ENCODE data around the gene ZDHHC4.

The ZDHHC4 gene

DNA sequence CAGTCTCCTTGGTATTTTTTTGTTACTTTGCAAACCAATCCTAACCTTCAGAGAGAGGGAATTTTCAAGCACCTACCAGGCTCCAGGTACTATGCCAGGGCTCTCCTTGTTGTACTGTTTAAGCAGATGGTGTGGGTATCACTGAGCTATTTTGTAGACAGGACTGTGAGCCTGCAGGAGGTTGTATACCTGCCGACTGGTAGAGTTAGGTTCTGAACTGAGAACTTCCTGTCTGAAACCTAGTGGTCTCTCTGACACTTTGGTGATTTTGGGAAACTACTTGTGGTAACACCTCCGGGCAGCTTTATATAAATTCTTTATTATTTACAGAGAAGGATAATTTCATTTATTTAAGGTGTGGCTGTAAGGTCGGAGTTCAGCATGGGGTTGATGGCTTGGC is 42.7 kb downstream of the ZDHHC4 start:
- no peak for TF ChIP-seq FOXP2 (optimal IDR thresholded peaks at IDR 0.05; ENCODE audit: control extremely low read depth, extremely low read length, insufficient read depth)
- Histone ChIP-seq H3K4me3 (no peak overlapping the region), H3K9ac (ENCODE audit: insufficient read length) (no peak overlapping the region), H3K27ac (no peak overlapping the region), H3K36me3 (ENCODE audit: insufficient read depth, low read length) (no peaks in the 10 kb centered on the region), H3K9me3 (ENCODE audit: low read depth, low read length) (no peaks in the 10 kb centered on the region)
- DNase-seq (ENCODE audit: low read depth, low spot score), result no peak

GRCh38 chr7:6621195-6622133 is 44.2 kb downstream of the ZDHHC4 start:
- no peak for DNase-seq (ENCODE audit: low read depth, low spot score)
- Histone ChIP-seq H3K9me3 (ENCODE audit: low read depth, low read length) (no peaks in the 10 kb centered on the region), H3K36me3 (ENCODE audit: insufficient read depth, low read length) (no peaks in the 10 kb centered on the region)

GRCh38 chr7:6622134-6622710 is 45.0 kb downstream of the ZDHHC4 start:
- TF ChIP-seq EZH2 (IDR thresholded peaks at IDR 0.05) (no peak), FOXP2 (optimal IDR thresholded peaks at IDR 0.05; ENCODE audit: control extremely low read depth, extremely low read length, insufficient read depth) (no peak), POLR2AphosphoS5 (IDR thresholded peaks at IDR 0.05; ENCODE audit: borderline replicate concordance, low read depth, low read length) (no peak)
- DNase-seq (ENCODE audit: low read depth, low spot score), result no peak
- no peaks in the 10 kb centered on the region for H3K36me3 ChIP-seq (ENCODE audit: insufficient read depth, low read length)
- H3K27ac ChIP-seq, result no peak overlapping the region
- H3K4me3 ChIP-seq, result no peak overlapping the region
- H3K9ac ChIP-seq (ENCODE audit: insufficient read length), result no peak overlapping the region
- no peaks in the 10 kb centered on the region for H3K9me3 ChIP-seq (ENCODE audit: low read depth, low read length)

More at GRCh38 chr7:6621195-6622133, 44.2 kb downstream of the ZDHHC4 start:
- Histone ChIP-seq H3K9ac (ENCODE audit: insufficient read length) (no peak overlapping the region), H3K4me3 (no peak overlapping the region), H3K27ac (no peak overlapping the region)
- TF ChIP-seq POLR2AphosphoS5 (IDR thresholded peaks at IDR 0.05; ENCODE audit: borderline replicate concordance, low read depth, low read length) (no peak), EZH2 (IDR thresholded peaks at IDR 0.05) (no peak), FOXP2 (optimal IDR thresholded peaks at IDR 0.05; ENCODE audit: control extremely low read depth, extremely low read length, insufficient read depth) (no peak)

GRCh38 chr7:6623589-6624245 is 46.5 kb downstream of the ZDHHC4 start:
- DNase-seq (ENCODE audit: low read depth, low spot score), result no peak
- no peaks in the 10 kb centered on the region for H3K36me3 ChIP-seq (ENCODE audit: insufficient read depth, low read length)
- no peak for TF ChIP-seq POLR2AphosphoS5 (IDR thresholded peaks at IDR 0.05; ENCODE audit: borderline replicate concordance, low read depth, low read length)
- no peak for TF ChIP-seq EZH2 (IDR thresholded peaks at IDR 0.05)
- no peak for TF ChIP-seq FOXP2 (optimal IDR thresholded peaks at IDR 0.05; ENCODE audit: control extremely low read depth, extremely low read length, insufficient read depth)
- H3K27ac ChIP-seq, result no peak overlapping the region
- no peaks in the 10 kb centered on the region for H3K9me3 ChIP-seq (ENCODE audit: low read depth, low read length)
- H3K4me3 ChIP-seq, result no peak overlapping the region
- no peak overlapping the region for H3K9ac ChIP-seq (ENCODE audit: insufficient read length)

DNA sequence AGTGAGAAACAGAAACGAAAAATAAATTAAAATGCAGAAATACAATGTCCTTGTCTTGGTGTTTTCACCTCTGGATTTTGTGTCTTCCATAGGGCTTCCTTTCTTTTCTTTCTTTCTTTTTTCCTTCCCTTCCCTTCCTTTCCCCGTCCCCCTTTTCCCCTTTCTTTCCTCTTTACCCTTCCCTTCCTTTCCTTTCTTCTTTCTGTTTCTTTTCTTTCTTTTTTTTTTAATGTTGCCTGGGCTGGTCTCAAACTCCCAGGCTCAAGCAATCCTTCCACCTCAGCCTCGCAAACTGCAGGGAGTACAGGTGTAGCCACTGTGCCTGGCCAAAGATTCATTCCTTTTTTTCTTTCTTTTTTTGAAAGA is 47.0 kb downstream of the ZDHHC4 start:
- Histone ChIP-seq H3K27ac (no peak overlapping the region), H3K4me3 (no peak overlapping the region), H3K9ac (ENCODE audit: insufficient read length) (no peak overlapping the region), H3K9me3 (ENCODE audit: low read depth, low read length) (no peaks in the 10 kb centered on the region), H3K36me3 (ENCODE audit: insufficient read depth, low read length) (no peaks in the 10 kb centered on the region)
- TF ChIP-seq POLR2AphosphoS5 (IDR thresholded peaks at IDR 0.05; ENCODE audit: borderline replicate concordance, low read depth, low read length) (no peak), FOXP2 (optimal IDR thresholded peaks at IDR 0.05; ENCODE audit: control extremely low read depth, extremely low read length, insufficient read depth) (no peak), EZH2 (IDR thresholded peaks at IDR 0.05) (no peak)
- no peak for DNase-seq (ENCODE audit: low read depth, low spot score)

DNA sequence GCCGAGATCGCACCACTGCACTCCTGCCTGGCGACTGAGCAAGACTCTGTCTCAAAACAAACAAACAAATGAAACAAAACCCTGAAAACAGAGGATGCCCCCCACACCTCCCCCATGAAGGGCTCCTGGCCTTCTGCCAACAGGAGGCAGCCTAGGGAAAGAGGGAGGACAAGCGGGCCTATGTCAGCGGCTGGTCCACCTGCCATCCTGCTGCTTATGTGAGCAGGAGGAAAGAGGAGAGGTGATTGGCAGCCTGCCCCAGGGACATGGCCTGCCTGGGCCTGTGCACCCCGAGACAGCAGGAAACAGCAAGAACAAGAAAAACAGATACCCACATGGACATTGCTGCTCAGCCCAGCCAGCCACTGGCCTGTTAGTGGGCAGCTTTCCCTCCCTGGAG is 50.8 kb downstream of the ZDHHC4 start:
- H3K9ac ChIP-seq (ENCODE audit: insufficient read length), result no peak overlapping the region
- H3K27ac ChIP-seq, result no peak overlapping the region
- H3K36me3 ChIP-seq (ENCODE audit: insufficient read depth, low read length), result no peaks in the 10 kb centered on the region
- H3K4me3 ChIP-seq, result no peak overlapping the region
- TF ChIP-seq POLR2AphosphoS5 (IDR thresholded peaks at IDR 0.05; ENCODE audit: borderline replicate concordance, low read depth, low read length) (no peak), FOXP2 (optimal IDR thresholded peaks at IDR 0.05; ENCODE audit: control extremely low read depth, extremely low read length, insufficient read depth) (no peak), EZH2 (IDR thresholded peaks at IDR 0.05) (no peak)
- DNase-seq (ENCODE audit: low read depth, low spot score), result no peak
- H3K9me3 ChIP-seq (ENCODE audit: low read depth, low read length), result no peaks in the 10 kb centered on the region

- Histone ChIP-seq H3K4me3 (no peak overlapping the region), H3K27ac (no peak overlapping the region), H3K9ac (ENCODE audit: insufficient read length) (no peak overlapping the region), H3K9me3 (ENCODE audit: low read depth, low read length) (no peaks in the 10 kb centered on the region), H3K36me3 (ENCODE audit: insufficient read depth, low read length) (no peaks in the 10 kb centered on the region)
- no peak for TF ChIP-seq FOXP2 (optimal IDR thresholded peaks at IDR 0.05; ENCODE audit: control extremely low read depth, extremely low read length, insufficient read depth)
- no peak for TF ChIP-seq POLR2AphosphoS5 (IDR thresholded peaks at IDR 0.05; ENCODE audit: borderline replicate concordance, low read depth, low read length)
- TF ChIP-seq EZH2 (IDR thresholded peaks at IDR 0.05), result no peak
- DNase-seq (ENCODE audit: low read depth, low spot score), result no peak
Measured at GRCh38 chr7:6630007-6630849, 53.0 kb downstream of the ZDHHC4 start.

DNA sequence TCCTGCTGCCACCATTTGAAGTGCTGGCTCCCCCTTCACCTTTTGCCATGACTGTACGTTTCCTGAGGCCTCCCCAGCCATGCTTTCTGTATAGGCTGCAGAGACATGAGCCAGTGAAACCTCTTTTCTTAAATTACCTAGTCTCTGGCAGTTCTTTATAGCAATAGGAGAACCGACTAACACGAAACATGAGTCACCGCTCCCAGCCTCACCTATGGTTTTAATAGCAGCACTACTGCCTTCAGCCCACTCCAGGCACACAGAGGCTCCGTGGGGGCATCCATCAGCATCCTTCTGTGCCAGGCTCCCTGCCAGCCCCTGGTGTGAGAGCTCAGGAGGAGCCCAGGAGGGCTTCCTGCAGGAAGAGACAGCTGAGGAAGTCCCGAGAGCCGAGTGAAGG is 54.4 kb downstream of the ZDHHC4 start:
- TF ChIP-seq FOXP2 (optimal IDR thresholded peaks at IDR 0.05; ENCODE audit: control extremely low read depth, extremely low read length, insufficient read depth) (no peak), POLR2AphosphoS5 (IDR thresholded peaks at IDR 0.05; ENCODE audit: borderline replicate concordance, low read depth, low read length) (no peak), EZH2 (IDR thresholded peaks at IDR 0.05) (no peak)
- no peaks in the 10 kb centered on the region for H3K9me3 ChIP-seq (ENCODE audit: low read depth, low read length)
- no peak for DNase-seq (ENCODE audit: low read depth, low spot score)
- H3K4me3 ChIP-seq, result no peak overlapping the region
- no peak overlapping the region for H3K27ac ChIP-seq
- H3K9ac ChIP-seq (ENCODE audit: insufficient read length), result no peak overlapping the region
- H3K36me3 ChIP-seq (ENCODE audit: insufficient read depth, low read length), result no peaks in the 10 kb centered on the region

Data from SK-N-MC (cell line).